GM12878 (cell line): ENCODE data around the gene EIF4E2. TPM values are rescaled to one million over a fixed set of nuclear protein-coding genes. Genes with fewer than 3 reads are reported as not detected.

Source experiments
- CBX5 ChIP-seq: sonication (generic); IDR thresholded peaks from 2 replicates; pipeline ENCODE4 v1.6.1; 2016; ENCODE audit warnings: low read depth, moderate library complexity, mild to moderate bottlenecking, inconsistent platforms
- CREB1 ChIP-seq: IDR thresholded peaks from 2 replicates; pipeline ENCODE4 v1.6.1; 2012; ENCODE audit warnings: low read depth, mild to moderate bottlenecking, inconsistent platforms
- CUX1 ChIP-seq: IDR thresholded peaks from 2 replicates; pipeline ENCODE4 v1.6.1; 2012; ENCODE audit warnings: improper control_type of control experiment, low read depth, low read length; ENCODE audit not compliant: insufficient replicate concordance
- EZH2 ChIP-seq: IDR thresholded peaks from 2 replicates; pipeline ENCODE4 v1.6.1; 2012; ENCODE audit warnings: low read depth, mild to moderate bottlenecking, control low read depth, inconsistent platforms, low read length, borderline replicate concordance; ENCODE audit not compliant: control insufficient read depth
- IKZF2 ChIP-seq, 2 experiments: fragments of 450-650 bp; IDR thresholded peaks; 2 replicates each; pipeline ENCODE4 v1.6.1; 2017; ENCODE audit warnings: mild to moderate bottlenecking in 2 of 2, moderate library complexity in 2 of 2
- KDM1A ChIP-seq: fragments of 200-600 bp; sonication (generic); IDR thresholded peaks from 2 replicates; pipeline ENCODE4 v1.6.1; 2016; ENCODE audit warnings: borderline replicate concordance
- MTA2 ChIP-seq: fragments of 450-650 bp; IDR thresholded peaks from 2 replicates; pipeline ENCODE4 v1.6.1; 2016; ENCODE audit warnings: low read depth, mild to moderate bottlenecking, moderate library complexity
- MYB ChIP-seq: fragments of 150-350 bp; IDR thresholded peaks from 2 replicates; pipeline ENCODE4 v1.6.1; 2014; ENCODE audit warnings: mild to moderate bottlenecking, low read depth, low read length, borderline replicate concordance
- NBN ChIP-seq: fragments of 450-650 bp; IDR thresholded peaks from 2 replicates; pipeline ENCODE4 v1.6.1; 2016
- POLR2AphosphoS2 ChIP-seq: IDR thresholded peaks from 2 replicates; pipeline ENCODE4 v1.6.1; 2011; ENCODE audit warnings: low read depth, mild to moderate bottlenecking, low read length, improper control_type of control experiment, moderate library complexity
- POLR2AphosphoS5 ChIP-seq: IDR thresholded peaks from 2 replicates; pipeline ENCODE4 v1.6.1; 2011; ENCODE audit warnings: mild to moderate bottlenecking, low read length, inconsistent platforms
- RAD21 ChIP-seq: IDR thresholded peaks from 2 replicates; pipeline ENCODE4 v1.6.1; 2011; ENCODE audit warnings: mild to moderate bottlenecking, low read depth, low read length, moderate library complexity; ENCODE audit not compliant: insufficient read depth
- RB1 ChIP-seq: fragments of 450-650 bp; formaldehyde crosslinking; IDR thresholded peaks from 2 replicates; pipeline ENCODE4 v1.6.1; 2017; ENCODE audit warnings: mild to moderate bottlenecking, borderline replicate concordance
- RBBP5 ChIP-seq: fragments of 200-600 bp; sonication (generic); conservative IDR thresholded peaks from 2 replicates; pipeline ENCODE4 v1.6.1; 2016
- RUNX3 ChIP-seq: IDR thresholded peaks from 2 replicates; pipeline ENCODE4 v1.6.1; 2012; ENCODE audit warnings: low read length, inconsistent platforms
- SREBF2 ChIP-seq: IDR thresholded peaks from 2 replicates; pipeline ENCODE4 v1.6.1; 2012; ENCODE audit warnings: mild to moderate bottlenecking, low read length
- STAT3 ChIP-seq: IDR thresholded peaks from 2 replicates; pipeline ENCODE4 v1.6.1; 2011; ENCODE audit warnings: low read depth, low read length, improper control_type of control experiment
- YY1 ChIP-seq: IDR thresholded peaks from 2 replicates; pipeline ENCODE4 v1.6.1; 2011; ENCODE audit warnings: low read depth, mild to moderate bottlenecking, low read length
- ZBTB11 ChIP-seq: fragments of 450-650 bp; formaldehyde crosslinking; IDR thresholded peaks from 2 replicates; pipeline ENCODE4 v1.5.0; 2022; ENCODE audit warnings: mild to moderate bottlenecking, missing genetic modification characterization
- ZNF24 ChIP-seq: fragments of 450-650 bp; IDR thresholded peaks from 2 replicates; pipeline ENCODE4 v1.6.1; 2017; ENCODE audit warnings: antibody characterized with exemption, mild to moderate bottlenecking
- ZZZ3 ChIP-seq: IDR thresholded peaks from 2 replicates; pipeline ENCODE4 v1.6.1; 2011; ENCODE audit warnings: low read depth; ENCODE audit not compliant: control insufficient read depth, insufficient read length
- polyA plus RNA-seq, 11 experiments: library from polyadenylated mRNA; depleted of rRNA in 4 of 11; unstranded in 6 of 11; stranded (reverse) in 5 of 11; fragments of >200 nt; fragmentation: Nextera tagmentation in 4 of 11; fragmentation: Illumina TruSeq in 1 of 11; extraction: Ambion mirVana in 4 of 11; extraction: Trizol in 1 of 11; gene quantifications; 1 replicate in 1 of 11; 2 replicates in 10 of 11; pipeline versions ENCODE4 v1.2.1 to v1.2.3, GENCODE V29; 2011 to 2016; ENCODE audit warnings: inconsistent platforms in 2 of 11, missing spikeins in 2 of 11, low read depth in 1 of 11
- total RNA-seq, 4 experiments: library from RNA; depleted of rRNA in 3 of 4; stranded (reverse); fragments of >200 nt in 3 of 4; fragmentation: Illumina TruSeq in 1 of 4; extraction: Trizol in 1 of 4; gene quantifications; 2 replicates each; pipeline versions ENCODE4 v1.2.1 to v1.2.3, GENCODE V29; 2013 to 2021

Gene EIF4E2
- total and polyA plus RNA-seq, 10 of the 15 experiments (the other 5 are each of a cell fraction or from before 2014, with no cell fraction given), result 56.1 to 158 (median 110) TPM

- TF ChIP-seq RB1 (peak; percentile 11; the same call in 1 of the 2 replicates), POLR2AphosphoS2 (peak; percentile 88; the same call in 1 of the 2 replicates), CBX5 (peak; percentile 30; the same call in 1 of the 2 replicates), ZZZ3 (no peak), STAT3 (no peak), SREBF2 (no peak), CREB1 (peak; percentile 74), EZH2 (no peak), ZBTB11 (CRISPR knock-in tag) (peak; percentile 89), MYB (no peak), RBBP5 (no peak), ZNF24 (0 out of 2 replicates have a peak, but pooled peaks have one; percentile 3), POLR2AphosphoS5 (peak; percentile 94), CUX1 (no peak), MTA2 (0 out of 2 replicates have a peak, but pooled peaks have one; percentile 8), KDM1A (no peak), RUNX3 (peak; percentile 66), NBN (peak; percentile 68), YY1 (peak; percentile 86; the same call in 1 of the 2 replicates), RAD21 (no peak), IKZF2 (IDR thresholded peaks at IDR 0.05) (peak; percentile 34 to 49; a peak in 2 of 4 replicates)
These were observed at the start of gene EIF4E2, which contains the start of gene TIGD1 (continued) for GRCh38 chr2:232550354-232551249.
